Neural crest cell (in vitro differentiated cells): ENCODE data around the gene ABCA13. TPM values are rescaled to one million over a fixed set of nuclear protein-coding genes. Genes with fewer than 3 reads are reported as not detected.

ENCODE experiments used
- DNase-seq: peaks from one replicate; pipeline ENCODE4 v3.0.0; 2021; ENCODE audit warnings: low read depth, mixed read lengths, low spot score
- H3K27ac Mint-ChIP-seq: one replicate; pipeline ENCODE4 v1.8.0; 2021; ENCODE audit warnings: mild to moderate bottlenecking, mixed read lengths; ENCODE audit not compliant: unreplicated experiment
- H3K27me3 Mint-ChIP-seq: 2 replicates; pipeline ENCODE4 v1.8.0; 2021; ENCODE audit warnings: low read depth, mild to moderate bottlenecking, mixed read lengths
- H3K36me3 Mint-ChIP-seq: 2 replicates; pipeline ENCODE4 v1.8.0; 2021; ENCODE audit warnings: low read depth, mild to moderate bottlenecking, mixed read lengths
- H3K4me1 Mint-ChIP-seq: 2 replicates; pipeline ENCODE4 v1.8.0; 2021; ENCODE audit warnings: mixed read lengths
- H3K4me3 Mint-ChIP-seq: one replicate; pipeline ENCODE4 v1.8.0; 2021; ENCODE audit warnings: mild to moderate bottlenecking, mixed read lengths
- H3K9me3 Mint-ChIP-seq: 2 replicates; pipeline ENCODE4 v1.8.0; 2021; ENCODE audit warnings: mixed read lengths
- CTCF ChIP-seq: fragments of 200-600 bp; sonication (generic); conservative IDR thresholded peaks from 2 replicates; pipeline ENCODE4 v1.5.0; 2021; ENCODE audit warnings: antibody characterized with exemption, mild to moderate bottlenecking
- total RNA-seq: library from RNA; stranded (reverse); gene quantifications from 2 replicates; pipeline ENCODE4 v1.2.1, GENCODE V29; 2021

The ABCA13 gene
- total RNA-seq, 1 donor from 2014 or later: 0.89 TPM

- H3K4me1 Mint-ChIP-seq: no peaks in the 10 kb centered on the region
- no peaks in the 10 kb centered on the region for H3K27me3 Mint-ChIP-seq
- H3K4me3 Mint-ChIP-seq: no peak overlapping the region
Measured at GRCh38 chr7:48671656-48672055, 500.4 kb downstream of the ABCA13 start.

GRCh38 chr7:48681006-48681405 is 509.7 kb downstream of the ABCA13 start:
- no peak overlapping the region for H3K27ac Mint-ChIP-seq
- peaks cover 3% of the 10 kb centered on the region for H3K36me3 Mint-ChIP-seq
- H3K9me3 Mint-ChIP-seq: no peaks in the 10 kb centered on the region
- TF ChIP-seq CTCF: no peak
- no peaks in the 10 kb centered on the region for H3K27me3 Mint-ChIP-seq
- H3K4me1 Mint-ChIP-seq: peaks cover 14% of the 10 kb centered on the region
- no peak overlapping the region for H3K4me3 Mint-ChIP-seq
- DNase-seq: no peak

More at GRCh38 chr7:48671656-48672055, 500.4 kb downstream of the ABCA13 start:
- Mint-ChIP-seq H3K9me3 (peaks cover 8% of the 10 kb centered on the region), H3K36me3 (peaks cover 5% of the 10 kb centered on the region), H3K27ac (no peak overlapping the region)
- no peak for TF ChIP-seq CTCF
- DNase-seq: no peak

- DNase-seq: no peak
- H3K4me3 Mint-ChIP-seq: no peak overlapping the region
- H3K9me3 Mint-ChIP-seq: peaks cover 5% of the 10 kb centered on the region
- H3K27me3 Mint-ChIP-seq: no peaks in the 10 kb centered on the region
- no peak for TF ChIP-seq CTCF
- no peaks in the 10 kb centered on the region for H3K4me1 Mint-ChIP-seq
- H3K36me3 Mint-ChIP-seq: no peaks in the 10 kb centered on the region
- H3K27ac Mint-ChIP-seq: no peak overlapping the region
Measured at GRCh38 chr7:48691788-48692187, 520.5 kb downstream of the ABCA13 start.

Other genes with a start within 250 kb of the ABCA13 start
- gene PKD1L1, start 223.0 kb upstream of the ABCA13 start, total RNA-seq: 0.11 and 0.19 TPM in 2 replicates
- gene HUS1, start 191.8 kb upstream of the ABCA13 start, total RNA-seq: 43.1 and 47.0 TPM in 2 replicates
- gene SUN3, start 142.4 kb upstream of the ABCA13 start, total RNA-seq: not detected in 2 replicates
- not detected in 2 replicates for gene C7orf57, start 135.9 kb upstream of the ABCA13 start, total RNA-seq
- gene UPP1, start 82.2 kb upstream of the ABCA13 start, total RNA-seq: 18.9 and 23.1 TPM in 2 replicates